D721Med (cell line): Measurements from ENCODE around the gene PTPN7.
"Not testable (repeated sequence)": the region's sequence is repeated elsewhere in the genome, so short reads cannot be mapped to it uniquely, and the experiment has no call there.

ENCODE experiments used
- DNase-seq: peaks from one replicate; pipeline ENCODE4 v3.0.0; 2011; ENCODE audit warnings: low spot score; ENCODE audit not compliant: insufficient read length
- FAIRE-seq: peaks from 2 replicates; lab custom pipeline; 2011; peaks lifted over from hg19 to GRCh38; lab: Jason Lieb, UNC
- TF ChIP-seq, protein P1 (sequence below): IDR thresholded peaks from 2 replicates; pipeline ENCODE4 v1.5.1; 2012; ENCODE audit warnings: mild to moderate bottlenecking, control low read depth; ENCODE audit not compliant: insufficient read depth; ENCODE audit errors: missing control alignments

Gene PTPN7

DNA sequence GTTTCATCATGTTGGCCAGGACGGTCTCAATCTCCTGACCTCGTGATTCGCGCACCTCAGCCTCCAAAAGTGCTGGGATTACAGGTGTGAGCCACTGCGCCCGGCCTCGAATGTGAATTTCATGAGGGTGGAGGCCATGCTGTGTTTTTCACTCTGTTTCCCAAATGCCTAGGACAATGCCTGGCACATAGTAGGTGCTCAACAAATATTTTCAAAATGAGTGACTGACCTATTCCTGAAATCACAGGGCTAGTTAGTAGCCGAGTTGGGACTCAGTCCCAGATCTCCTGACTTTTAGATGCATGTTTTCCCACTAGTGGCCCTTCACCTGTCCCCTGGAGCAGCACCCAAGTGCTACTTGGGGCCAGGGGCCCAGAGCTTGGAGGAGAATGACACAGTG is 44.1 kb downstream of the PTPN7 start:
- DNase-seq (no peak), FAIRE-seq (no peak)
- TF ChIP-seq, protein P1, sequence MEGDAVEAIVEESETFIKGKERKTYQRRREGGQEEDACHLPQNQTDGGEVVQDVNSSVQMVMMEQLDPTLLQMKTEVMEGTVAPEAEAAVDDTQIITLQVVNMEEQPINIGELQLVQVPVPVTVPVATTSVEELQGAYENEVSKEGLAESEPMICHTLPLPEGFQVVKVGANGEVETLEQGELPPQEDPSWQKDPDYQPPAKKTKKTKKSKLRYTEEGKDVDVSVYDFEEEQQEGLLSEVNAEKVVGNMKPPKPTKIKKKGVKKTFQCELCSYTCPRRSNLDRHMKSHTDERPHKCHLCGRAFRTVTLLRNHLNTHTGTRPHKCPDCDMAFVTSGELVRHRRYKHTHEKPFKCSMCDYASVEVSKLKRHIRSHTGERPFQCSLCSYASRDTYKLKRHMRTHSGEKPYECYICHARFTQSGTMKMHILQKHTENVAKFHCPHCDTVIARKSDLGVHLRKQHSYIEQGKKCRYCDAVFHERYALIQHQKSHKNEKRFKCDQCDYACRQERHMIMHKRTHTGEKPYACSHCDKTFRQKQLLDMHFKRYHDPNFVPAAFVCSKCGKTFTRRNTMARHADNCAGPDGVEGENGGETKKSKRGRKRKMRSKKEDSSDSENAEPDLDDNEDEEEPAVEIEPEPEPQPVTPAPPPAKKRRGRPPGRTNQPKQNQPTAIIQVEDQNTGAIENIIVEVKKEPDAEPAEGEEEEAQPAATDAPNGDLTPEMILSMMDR, result no peak

DNA sequence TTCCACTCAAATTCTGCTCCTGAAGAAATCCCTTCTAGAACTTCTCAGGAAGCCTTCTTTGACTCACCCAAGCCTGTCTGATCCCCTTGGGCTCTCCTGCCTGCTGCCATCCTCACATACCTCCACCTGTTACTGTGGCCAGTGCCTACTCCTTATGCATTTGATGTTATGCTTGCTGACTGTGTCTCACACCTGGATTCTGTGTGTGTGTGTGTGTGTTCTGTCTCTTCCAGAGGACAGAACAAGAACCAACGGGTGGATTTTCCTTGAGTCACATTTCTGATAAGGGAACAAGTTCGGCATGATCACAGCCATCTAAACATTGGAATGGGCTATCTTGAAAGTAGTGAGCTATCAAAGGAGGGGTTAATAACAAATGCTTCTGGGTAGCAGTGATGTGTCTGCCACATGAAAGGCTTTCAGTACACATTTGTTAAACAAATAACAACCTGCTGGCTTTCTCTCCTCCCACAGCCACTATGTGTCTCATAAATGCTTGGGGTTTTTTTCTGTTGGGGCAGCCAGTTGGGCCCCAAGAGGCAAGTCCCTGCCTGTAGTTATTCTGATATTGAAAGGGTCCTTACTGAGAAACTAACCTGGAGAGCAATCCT is 46.6 kb downstream of the PTPN7 start:
- FAIRE-seq, result no peak
- no peak for DNase-seq
- TF ChIP-seq, protein P1, result no peak

DNA sequence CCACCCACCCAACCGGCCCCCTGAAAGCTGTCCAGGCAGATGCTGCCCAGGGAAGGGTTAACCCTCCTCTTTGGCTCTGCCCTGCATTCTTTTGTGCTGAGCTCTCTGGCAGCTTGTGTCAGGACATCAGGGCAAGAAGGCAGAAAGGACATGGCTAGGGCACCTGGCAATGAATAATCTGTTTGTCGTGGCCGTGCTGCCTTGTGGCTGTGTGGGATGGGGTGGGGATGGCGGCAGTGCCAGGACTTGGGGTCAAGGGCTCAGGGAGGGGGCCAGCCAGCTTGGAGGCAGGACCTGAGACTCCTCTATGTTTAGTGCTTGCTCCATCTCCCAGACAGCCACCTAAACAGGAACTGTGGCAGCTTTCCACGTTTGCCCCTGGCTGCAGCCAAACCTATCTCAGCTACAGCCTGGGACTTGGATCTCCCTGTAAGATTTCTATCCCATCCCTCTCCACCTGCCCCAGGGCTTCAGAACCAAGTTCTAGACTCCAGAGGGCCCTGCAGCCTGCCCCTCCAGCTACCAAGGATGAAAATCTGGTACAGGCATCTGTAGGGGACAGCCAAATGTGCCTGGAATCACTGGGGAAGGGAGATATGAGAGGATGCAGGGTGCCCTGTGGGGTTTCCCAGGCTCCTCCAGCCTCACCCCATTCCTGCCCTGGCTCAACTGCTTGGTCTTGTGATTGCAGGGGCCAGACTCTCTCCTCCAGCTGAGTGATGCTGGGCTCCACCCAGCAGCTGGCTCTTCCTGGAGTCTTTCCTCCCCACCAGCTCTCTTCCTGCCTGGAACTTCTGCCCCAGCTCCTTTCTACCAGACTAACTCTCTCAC is 47.3 kb downstream of the PTPN7 start:
- TF ChIP-seq, protein P1, result no peak
- peak; percentile 16 for DNase-seq

DNA sequence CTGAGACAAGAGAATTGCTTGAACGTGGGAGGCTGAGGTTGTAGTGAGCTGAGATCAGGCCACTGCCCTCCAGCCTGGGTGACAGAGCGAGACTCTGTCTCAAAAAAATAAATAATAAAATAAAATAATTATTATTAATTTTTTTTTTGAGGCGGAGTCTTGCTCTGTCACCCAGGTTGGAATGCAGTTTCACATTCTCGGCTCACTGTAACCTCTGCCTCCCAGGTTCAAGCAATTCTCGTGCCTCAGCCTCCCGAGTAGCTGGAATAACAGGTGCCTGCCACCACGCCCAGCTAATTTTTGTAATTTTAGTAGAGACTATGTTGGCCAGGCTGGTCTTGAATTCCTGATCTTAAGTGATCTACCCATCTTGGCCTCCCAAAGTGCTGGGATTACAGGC is 48.8 kb downstream of the PTPN7 start:
- not testable (repeated sequence) for FAIRE-seq, DNase-seq

More for the DNA sequence above, 47.3 kb downstream of the PTPN7 start:
- FAIRE-seq, result no peak

DNA sequence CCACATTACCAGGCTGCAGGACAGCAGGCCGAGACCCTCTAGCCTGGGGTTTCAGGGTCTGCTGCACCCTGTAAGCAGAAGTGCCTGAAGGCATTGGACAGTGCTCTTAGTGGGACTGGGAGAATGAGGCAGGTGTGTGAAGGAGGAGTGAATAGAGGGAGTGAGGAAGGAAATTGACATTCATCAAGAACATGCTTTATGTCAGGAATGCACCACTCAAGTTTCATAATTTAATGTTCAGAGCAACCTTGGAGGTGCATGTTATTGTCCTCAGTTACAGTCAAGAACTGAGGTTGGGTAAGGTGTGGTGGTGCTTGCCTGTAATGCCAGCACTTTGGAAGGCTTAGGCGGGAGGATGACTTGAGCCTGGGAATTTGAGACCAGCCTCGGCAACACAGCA is 49.4 kb downstream of the PTPN7 start:
- DNase-seq, result no peak
- TF ChIP-seq, protein P1, result no peak
- no peak for FAIRE-seq

DNA sequence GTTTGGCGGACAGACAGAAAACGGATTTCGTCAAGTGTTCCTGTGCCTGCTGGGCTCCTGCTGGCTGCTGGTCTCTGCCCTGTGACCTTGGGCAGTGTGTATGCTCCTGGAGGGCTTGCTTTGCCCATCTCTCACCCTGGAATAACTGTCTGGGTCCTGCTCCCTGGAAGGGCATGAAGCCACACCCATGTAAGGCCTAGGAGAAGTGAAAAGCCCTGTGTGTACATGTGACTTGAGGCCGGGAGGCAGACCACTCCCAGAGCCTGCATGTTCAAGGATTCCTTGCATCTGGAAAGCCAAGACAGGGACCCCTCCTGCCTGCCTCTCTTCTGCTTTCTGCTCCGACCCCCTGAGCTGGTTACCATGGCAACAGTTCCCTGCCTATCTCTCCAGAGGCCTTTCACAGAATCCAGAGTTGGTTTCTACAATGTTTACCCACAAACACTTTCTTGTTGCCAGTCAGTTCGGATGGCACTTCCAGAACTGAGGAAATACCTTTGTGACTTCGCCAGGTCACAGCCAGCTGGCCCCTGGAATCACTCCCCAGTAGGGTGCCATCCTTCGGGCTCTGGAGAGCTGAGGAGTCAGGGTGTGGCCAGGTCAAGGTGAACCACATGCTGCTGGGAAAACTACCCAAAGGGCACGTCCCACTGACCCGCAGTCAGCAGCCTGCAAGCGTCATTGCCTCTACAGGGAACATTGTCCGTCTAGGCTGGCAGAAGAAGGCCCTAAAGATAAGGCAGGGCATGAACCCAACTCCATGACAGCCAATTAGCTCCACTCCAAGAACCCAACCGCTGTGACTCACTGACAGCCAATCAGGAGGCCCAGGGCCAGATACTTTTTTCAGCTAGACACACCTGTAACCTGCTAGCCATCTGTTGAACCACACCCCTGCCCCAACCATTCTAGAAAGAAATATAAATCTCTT is 52.3 kb downstream of the PTPN7 start:
- no peak for FAIRE-seq
- DNase-seq, result no peak
- TF ChIP-seq, protein P1, result no peak

DNA sequence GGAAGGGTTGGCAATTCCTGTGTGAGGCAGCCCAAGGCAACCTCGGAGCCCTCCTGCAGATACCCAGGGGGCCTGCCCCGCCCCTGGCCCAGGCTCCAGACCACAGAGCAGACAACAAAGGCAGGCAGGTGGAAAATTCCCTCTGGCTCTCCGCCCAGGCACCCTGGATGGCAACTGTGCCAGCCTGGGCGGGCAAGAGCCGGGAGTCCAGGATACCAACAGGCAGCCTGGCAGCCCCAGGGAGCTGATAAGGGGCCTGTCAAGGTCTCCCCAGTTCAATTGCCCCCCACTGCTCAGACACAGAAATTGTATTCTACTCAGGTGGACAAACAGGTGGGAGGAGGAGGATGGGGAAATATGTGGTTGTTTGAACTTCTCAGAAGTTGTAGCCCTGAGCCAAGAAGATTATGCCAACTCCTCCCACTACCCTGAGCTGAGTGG is 53.1 kb downstream of the PTPN7 start:
- DNase-seq (no peak), FAIRE-seq (no peak)
- TF ChIP-seq, protein P1, result no peak
